Measurements from ENCODE around the gene GSC2. TPM values are rescaled to one million over a fixed set of nuclear protein-coding genes. Genes with fewer than 3 reads are reported as not detected.

The GSC2 gene
- total RNA-seq, 3 donors from 2014 or later = not detected

- H3K9me3 ChIP-seq = no peaks in the 10 kb centered on the region
- no peaks in the 10 kb centered on the region for H3K36me3 ChIP-seq
- no peak for DNase-seq (ENCODE audit: low spot score in 2 of 2)
- intact Hi-C loops (cut with DNase I; ENCODE audit: low total_unique reads) = no loop called here
- H3K27ac ChIP-seq = no peak overlapping the region
- no peak overlapping the region for H3K4me3 ChIP-seq
- no peak for TF ChIP-seq POLR2A (IDR thresholded peaks at IDR 0.05)
- TF ChIP-seq POLR2AphosphoS5 (IDR thresholded peaks at IDR 0.05) = no peak
- no peak for TF ChIP-seq CTCF (IDR thresholded peaks at IDR 0.05)
- peaks cover 7 to 42% of the 10 kb centered on the region in 2 donors for H3K27me3 ChIP-seq
- H3K4me1 ChIP-seq = peaks cover 3 to 4% of the 10 kb centered on the region in 2 donors
Observed at GRCh38 chr22:19147195-19147780, 2.8 kb downstream of the GSC2 start.

GRCh38 chr22:19146215-19146968 lies 3.7 kb downstream of the GSC2 start:
- TF ChIP-seq POLR2A (IDR thresholded peaks at IDR 0.05) (no peak), CTCF (IDR thresholded peaks at IDR 0.05) (no peak), POLR2AphosphoS5 (IDR thresholded peaks at IDR 0.05) (no peak)
- intact Hi-C loops (cut with DNase I; ENCODE audit: low total_unique reads) = no loop called here
- no peak overlapping the region for H3K27ac ChIP-seq

GRCh38 chr22:19143967-19144400 lies 6.1 kb downstream of the GSC2 start:
- Histone ChIP-seq H3K27me3 (peaks cover 0 to 14% of the 10 kb centered on the region in 2 donors), H3K36me3 (no peaks in the 10 kb centered on the region), H3K9me3 (no peaks in the 10 kb centered on the region), H3K4me1 (peaks cover 0 to 3% of the 10 kb centered on the region in 2 donors), H3K27ac (peak overlapping the region; percentile 69 to 83), H3K4me3 (peak overlapping the region; percentile 76 to 91 (median 78))
- DNase-seq (ENCODE audit: low spot score in 2 of 2) = no peak
- intact Hi-C loops (cut with DNase I; ENCODE audit: low total_unique reads) = no loop called here
- TF ChIP-seq CTCF (IDR thresholded peaks at IDR 0.05) (no peak), POLR2AphosphoS5 (IDR thresholded peaks at IDR 0.05) (no peak), POLR2A (IDR thresholded peaks at IDR 0.05) (no peak)

More at GRCh38 chr22:19146215-19146968, 3.7 kb downstream of the GSC2 start:
- H3K4me3 ChIP-seq = no peak overlapping the region
- peaks cover 7 to 33% of the 10 kb centered on the region in 2 donors for H3K27me3 ChIP-seq
- H3K9me3 ChIP-seq = no peaks in the 10 kb centered on the region
- no peaks in the 10 kb centered on the region for H3K36me3 ChIP-seq
- peaks cover 3 to 4% of the 10 kb centered on the region in 2 donors for H3K4me1 ChIP-seq
- DNase-seq (ENCODE audit: low spot score in 2 of 2) = no peak

GRCh38 chr22:19143212-19143611 lies 6.9 kb downstream of the GSC2 start:
- peaks cover 0 to 3% of the 10 kb centered on the region in 2 donors for H3K4me1 ChIP-seq
- no peak for TF ChIP-seq CTCF (IDR thresholded peaks at IDR 0.05)
- no peak for TF ChIP-seq POLR2AphosphoS5 (IDR thresholded peaks at IDR 0.05)
- TF ChIP-seq POLR2A (IDR thresholded peaks at IDR 0.05) = no peak
- peak overlapping the region in 2 of 3 donors; percentile 78 to 91 for H3K4me3 ChIP-seq
- no peak overlapping the region for H3K27ac ChIP-seq
- H3K36me3 ChIP-seq = no peaks in the 10 kb centered on the region
- DNase-seq (ENCODE audit: low spot score in 2 of 2) = no peak
- H3K9me3 ChIP-seq = no peaks in the 10 kb centered on the region
- intact Hi-C loops (cut with DNase I; ENCODE audit: low total_unique reads) = no loop called here
- H3K27me3 ChIP-seq = peaks cover 0 to 7% of the 10 kb centered on the region in 2 donors

- no peaks in the 10 kb centered on the region for H3K9me3 ChIP-seq
- TF ChIP-seq CTCF (IDR thresholded peaks at IDR 0.05) (no peak), POLR2AphosphoS5 (IDR thresholded peaks at IDR 0.05) (no peak), POLR2A (IDR thresholded peaks at IDR 0.05) (no peak)
- H3K27me3 ChIP-seq = no peaks in the 10 kb centered on the region
- intact Hi-C loops (cut with DNase I; ENCODE audit: low total_unique reads) = no loop called here
- no peaks in the 10 kb centered on the region for H3K36me3 ChIP-seq
- H3K27ac ChIP-seq = no peak overlapping the region
- H3K4me1 ChIP-seq = peaks cover 0 to 3% of the 10 kb centered on the region in 2 donors
- DNase-seq (ENCODE audit: low spot score in 2 of 2) = no peak
- H3K4me3 ChIP-seq = no peak overlapping the region
Observed at GRCh38 chr22:19142394-19142793, 7.7 kb downstream of the GSC2 start.
